Activated gamma-delta T cell treated with anti-CD3 and anti-CD28 coated beads, Interleukin-2, amount 50 U/mL, for 16 hours (primary cell): ENCODE data around the gene STS.

Experiments
- DNase-seq: peaks from one replicate; pipeline ENCODE4 v3.0.0-alpha.2; 2020; ENCODE audit warnings: low read depth

Gene STS

DNA sequence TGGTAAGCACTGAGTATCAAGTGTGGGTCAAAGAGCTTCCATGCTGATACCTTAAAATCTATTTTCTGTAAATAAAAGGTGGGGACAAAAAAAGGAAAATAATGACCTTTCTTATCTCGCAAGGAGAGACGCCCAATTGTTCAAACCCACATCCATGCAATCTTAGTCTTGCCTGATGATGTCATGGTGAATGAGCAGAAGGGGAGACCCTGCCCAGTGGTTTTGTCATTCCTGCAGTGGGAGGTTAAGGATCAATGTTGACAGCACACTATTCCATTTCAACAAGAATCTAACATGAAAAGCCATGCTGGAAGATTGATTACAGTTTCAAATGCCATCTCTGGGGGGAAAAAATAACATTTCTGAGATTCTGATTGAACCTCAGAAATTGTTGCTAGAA, 41.2 kb downstream of the STS start:
- DNase-seq, result no peak

DNA sequence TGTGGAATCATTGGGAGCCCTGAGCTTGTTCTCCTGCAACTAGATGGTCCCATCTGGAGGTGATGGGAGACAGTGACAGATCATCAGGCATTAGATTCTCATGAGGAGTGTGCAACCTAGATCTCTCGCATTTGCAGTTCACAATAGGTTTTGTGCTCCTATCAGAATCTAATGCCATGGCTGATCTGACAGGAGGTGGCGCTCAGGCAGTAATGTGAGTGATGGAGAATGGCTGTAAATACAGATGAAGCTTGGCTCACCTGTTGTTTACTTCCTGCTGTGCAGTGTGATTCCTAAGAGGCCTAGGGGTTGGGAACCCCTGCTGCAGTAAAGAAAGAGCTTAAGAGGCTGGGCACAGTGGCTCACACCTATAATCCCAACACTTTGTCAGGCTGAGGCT, 42.6 kb downstream of the STS start:
- no peak for DNase-seq

DNA sequence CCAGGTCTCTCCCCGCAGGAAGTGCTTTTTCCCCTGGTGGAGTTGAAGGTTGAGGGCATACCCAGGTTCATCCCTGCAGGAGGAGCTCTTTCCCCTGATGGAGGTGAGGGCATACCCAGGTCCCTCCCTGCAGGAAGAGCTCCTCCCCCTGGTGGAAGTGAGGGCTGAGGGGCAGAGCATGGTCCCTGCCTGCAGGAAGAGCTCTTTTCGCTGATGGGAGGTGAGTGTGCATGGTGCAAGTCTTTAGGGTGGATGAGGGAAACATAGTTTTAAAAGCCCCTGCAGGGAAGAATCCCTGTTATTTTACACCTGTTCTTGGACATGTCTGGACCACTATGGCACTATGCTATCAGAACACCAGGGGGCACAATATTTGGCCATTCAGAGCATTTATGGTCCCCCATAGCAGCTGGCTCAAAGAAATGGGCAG, 44.2 kb downstream of the STS start:
- no peak for DNase-seq

DNA sequence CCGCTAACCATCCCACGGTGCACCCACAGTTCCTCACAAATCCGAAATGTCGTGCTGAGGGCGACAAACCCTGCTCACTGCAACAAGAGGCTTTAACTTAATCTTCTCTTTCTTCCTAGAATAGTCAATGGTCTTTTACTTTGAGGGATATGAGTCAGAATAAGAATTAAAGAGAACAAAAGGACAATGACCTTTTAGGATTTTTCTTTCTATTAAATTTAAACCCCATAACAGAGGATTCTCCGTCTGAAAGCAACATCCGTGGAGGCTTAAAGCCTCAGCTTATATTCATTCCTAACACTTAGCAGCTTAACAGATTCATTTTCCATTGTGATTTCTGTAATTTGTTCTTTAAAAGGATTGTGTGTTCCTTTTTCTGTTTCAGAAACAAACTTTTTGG, 45.4 kb downstream of the STS start:
- DNase-seq, result no peak

DNA sequence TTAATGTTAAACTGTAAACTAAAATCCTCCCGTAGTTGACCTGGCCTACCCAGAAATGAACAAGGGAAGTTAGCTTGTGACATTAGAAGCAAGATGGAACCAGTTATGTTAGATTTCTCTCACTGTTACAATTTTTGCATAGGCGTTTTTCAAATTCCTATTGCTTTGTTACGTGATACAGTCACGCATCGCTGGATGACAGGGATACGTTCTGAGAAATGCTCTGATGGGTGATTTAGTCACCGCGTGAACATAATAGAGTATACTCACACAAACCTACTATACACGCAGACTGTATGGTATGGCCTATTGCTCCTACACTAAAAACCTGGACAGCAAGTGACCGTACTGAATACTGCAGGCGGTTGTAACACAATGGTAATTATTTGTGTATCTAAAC, 47.1 kb downstream of the STS start:
- DNase-seq, result no peak
